TTC549 (cell line): ENCODE results near the gene GRB7.
"Not testable (repeated sequence)": the region's sequence is repeated elsewhere in the genome, so short reads cannot be mapped to it uniquely, and the experiment has no call there.

Source experiments
- FAIRE-seq: peaks from 2 replicates; lab custom pipeline; 2012; peaks lifted over from hg19 to GRCh38; lab: Jason Lieb, UNC

The GRB7 gene

DNA sequence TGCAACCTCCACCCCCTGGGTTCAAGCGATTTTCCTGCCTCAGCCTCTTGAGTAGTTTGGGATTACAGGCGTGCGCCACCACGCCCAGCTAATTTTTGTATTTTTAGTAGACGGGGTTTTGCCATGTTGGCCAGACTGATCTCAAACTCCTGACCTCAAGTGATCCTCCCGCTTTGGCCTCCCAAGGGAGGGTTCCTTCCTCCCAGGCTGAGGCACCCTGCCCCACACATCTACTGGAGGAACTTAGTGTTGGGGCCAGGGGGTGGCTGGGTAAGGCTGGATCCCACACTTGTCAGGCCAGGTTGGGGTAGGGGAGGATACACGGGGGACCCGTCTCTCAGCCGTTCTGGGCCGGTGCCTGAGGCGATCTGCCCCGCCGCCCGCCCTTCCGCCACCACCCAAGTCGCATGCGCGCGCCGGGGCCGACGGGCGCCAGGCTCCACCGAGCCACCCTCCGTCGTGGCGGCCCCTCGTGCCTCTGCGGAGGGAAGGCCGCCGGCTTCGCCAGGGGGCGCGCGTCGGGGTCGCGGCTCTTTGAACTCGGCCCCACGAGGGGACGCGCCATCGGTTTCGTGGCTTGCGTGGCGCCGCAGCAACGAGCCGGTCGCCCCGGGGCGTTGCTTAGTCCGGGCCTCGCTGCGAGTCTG lies 15.9 kb downstream of the GRB7 start:
- no peak for FAIRE-seq

DNA sequence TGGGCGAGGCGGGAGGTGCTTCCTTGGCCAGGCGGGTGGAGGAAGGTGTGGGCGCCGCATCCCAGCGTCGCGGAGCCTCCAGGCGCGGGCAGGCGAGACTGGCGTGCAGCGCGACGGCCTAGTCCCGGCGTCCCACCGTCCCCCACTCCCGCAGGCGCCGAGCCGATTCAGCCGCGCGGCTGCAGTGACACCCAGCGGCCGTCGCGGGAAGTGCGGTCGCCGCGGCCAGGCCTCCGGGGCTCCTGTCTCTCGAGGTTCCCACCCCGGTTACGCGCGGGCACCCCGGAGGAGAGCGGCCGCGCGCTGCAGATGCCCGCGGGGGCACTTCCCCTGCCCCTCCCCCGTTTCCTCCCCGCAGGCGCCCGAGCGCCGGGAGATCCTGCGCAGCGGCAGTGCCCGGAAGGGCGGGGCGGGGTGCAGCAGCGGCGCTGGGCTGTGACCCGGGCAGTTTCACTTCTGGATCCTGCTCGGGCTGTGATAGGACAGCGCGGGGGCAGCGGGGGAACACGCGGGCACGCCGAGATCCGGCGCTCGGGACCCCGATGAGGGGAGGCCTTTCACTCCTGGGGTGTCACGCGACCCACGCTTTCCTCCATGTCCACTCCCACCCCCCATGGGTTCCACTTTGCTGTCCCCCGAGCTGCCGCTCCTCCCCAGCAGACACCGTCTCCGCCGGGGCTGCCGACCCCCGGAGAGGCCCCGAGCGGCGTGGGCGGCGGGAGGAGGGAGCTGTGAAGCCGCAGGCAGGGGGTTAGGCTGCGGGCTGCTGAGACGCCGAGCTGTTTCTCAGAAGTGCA lies 16.6 kb downstream of the GRB7 start:
- no peak for FAIRE-seq

DNA sequence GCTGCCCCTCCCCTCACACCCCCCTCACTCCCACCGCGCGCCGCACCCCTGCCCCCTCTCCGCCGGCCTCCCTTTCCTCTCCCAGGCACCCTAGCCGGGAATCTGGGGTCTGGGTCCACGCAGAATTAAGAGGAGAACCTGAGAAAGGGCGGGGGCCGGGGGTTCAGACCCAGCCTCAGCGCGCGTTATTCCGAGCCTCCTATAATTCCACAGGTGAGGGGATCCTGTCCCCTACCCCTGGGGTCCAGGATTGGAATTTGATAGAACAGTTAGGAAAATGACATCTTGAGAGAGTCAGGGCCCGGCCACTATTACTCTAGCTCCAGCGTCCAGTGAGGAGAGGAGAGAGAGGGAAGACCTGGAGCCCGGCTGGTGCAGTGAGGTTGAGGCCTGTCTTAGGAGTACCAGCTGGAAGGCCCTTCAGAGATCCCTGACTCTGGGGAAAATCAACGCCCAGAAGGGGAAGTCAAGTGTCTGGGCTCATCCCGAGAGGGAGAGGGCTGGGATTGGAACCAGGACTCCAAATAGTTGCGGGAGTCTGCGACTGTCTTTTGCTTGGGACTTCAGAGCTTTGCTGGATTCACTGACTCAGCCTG lies 17.3 kb downstream of the GRB7 start:
- no peak for FAIRE-seq

DNA sequence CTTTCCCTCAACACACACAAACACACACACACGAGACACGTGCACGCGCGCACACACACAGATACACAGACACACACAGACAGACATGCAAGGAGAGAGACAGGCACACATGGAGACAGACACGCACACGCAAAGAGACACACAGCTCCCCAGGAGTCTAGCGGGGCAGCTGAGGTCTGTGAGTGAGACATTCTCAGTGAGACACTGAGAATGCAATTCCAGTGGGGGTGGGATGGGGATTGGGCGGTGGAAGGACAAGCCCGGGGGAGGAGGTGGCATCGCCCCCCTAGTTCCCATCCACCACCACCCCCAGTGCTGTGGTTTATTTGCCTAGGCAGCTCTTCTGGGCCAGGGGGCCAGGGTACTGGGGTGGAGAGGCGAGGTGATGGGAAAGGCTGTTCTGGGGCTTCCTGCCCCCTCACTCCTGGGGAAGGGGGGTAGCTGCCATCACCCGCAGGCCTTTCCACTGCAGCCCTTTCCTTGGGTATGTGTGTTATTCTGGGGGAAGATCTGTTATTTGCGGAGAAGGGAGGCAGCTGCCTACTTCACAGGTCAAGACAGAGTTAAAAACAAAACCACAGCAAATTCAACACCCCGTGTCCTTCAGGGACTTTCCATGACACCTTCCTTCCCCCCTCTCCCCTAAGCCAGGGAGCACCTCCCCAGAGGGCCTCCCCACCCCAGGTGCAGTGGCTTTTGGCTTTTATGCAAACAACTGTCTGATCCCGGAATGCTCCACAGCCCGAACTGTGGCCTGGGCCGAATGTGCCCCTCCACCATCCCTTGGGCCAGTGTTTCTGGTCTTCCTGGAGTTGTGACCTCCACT lies 18.0 kb downstream of the GRB7 start:
- FAIRE-seq = no peak

DNA sequence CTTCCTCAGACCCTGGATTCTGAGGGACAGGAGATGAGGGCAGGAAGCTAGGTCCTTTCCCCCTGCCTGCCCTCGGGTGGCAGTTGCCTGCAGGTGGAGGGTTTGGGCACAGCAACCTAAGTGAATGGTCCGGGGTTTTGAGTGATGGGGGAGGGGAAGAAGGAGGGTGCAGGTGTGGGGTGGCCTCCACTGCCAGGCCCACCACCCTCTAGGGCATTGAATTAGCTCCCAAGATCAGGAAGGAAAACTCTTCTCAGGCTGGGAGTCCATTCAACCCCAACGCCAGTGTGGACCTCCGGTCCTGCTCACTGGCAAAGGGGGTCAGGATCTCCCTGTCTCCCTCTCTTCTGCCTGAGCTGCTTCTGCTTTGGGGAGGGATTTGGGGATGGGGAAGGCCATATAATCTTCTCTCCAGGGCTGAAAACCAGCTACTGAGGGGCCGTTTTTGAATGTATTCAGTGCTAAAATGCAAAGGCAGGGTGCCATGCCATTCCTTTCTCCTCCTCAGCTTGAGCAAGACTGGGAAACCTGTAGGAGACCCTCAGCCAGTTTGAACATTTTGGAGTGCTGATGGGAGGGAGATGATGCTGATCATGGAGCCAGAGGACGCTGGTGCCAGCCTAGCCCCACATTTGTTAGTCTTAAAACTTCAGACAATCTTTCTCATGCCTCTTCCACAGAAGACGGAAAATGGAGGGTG lies 18.8 kb downstream of the GRB7 start:
- FAIRE-seq = no peak

DNA sequence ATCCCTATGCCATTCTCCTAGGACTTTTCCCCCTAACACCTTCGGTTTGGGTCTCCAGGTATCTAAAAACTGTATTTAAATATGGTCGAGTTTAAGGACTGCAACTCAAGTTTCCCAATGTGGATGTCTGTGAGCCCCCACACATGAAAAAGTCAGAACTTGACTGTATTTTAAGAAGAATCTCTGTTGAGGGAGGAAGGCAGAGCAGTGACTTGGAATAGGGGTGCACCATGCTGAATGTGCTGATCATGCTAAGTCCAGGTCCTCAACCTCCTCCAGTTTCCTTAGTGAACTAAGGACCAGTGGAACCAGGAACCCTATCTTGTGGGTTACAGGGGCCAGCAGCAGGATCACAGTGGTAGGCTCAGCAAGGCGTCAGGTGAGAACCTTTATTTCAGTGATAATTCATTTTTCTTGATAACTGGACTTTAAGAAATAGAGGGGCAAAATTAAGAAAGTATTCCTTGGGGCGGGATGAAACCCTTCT lies 19.5 kb downstream of the GRB7 start:
- no peak for FAIRE-seq

DNA sequence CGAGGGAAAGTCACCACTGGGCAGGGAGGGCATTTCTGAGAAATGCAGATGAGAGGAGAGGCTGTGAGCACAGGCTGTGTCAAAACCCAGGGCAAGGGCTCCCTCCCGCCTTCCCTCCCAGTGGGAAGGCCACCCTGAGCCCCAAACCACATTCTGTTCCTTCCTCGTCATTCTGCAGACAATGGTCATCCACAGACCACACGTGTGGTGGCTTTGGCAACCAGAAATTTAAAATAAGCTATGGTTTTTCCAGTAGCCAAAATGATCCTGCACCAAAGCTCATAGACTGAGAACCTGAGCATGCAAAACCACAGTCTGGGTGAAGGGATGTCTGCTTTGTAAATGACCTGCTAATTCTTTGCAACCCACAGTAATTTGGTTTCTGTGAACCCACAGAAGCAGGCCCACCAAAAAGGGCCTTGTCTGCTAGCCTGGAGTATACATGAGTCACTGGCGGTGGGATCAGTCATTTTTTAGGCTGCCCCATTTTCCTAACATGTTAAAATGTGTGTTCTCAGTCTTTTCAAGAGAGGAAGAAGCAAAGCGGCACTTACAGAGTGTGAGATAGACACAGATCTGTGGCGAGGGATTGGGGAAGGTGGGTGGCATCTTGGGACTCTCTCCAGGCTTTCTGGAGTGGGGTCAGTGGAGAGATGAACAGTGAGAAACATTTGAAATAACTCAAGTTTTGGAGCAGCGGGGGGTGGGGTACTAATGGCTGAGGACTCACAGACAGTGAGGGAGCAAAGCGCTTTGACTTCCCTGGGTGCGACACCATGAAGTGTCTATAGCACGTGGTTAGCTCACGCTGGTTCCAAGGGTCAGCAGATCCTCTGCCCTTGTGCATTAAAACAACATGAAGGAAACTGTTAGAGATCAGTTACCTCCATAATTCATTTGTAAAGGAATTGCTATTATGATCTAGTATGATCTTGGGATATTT lies 20.5 kb downstream of the GRB7 start:
- FAIRE-seq = no peak

DNA sequence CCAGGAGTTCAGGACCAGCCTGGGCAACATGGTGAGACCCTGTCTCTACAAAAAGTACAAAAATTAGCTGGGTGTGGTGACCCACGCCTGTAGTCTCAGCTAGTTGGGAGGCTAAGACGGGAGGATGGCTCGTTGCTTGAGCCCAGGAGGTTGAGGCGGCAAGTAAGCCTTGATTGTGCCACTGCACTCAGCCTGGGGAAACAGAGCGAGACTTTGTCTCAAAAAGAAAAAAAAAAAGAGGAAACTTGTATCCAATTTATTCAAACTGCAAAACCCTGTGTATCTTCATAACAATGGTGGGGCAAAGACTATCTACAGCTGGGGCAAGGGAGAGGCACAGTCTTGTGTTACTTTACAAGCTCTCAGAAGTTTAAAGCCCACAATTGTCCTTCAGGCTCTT lies 21.5 kb downstream of the GRB7 start:
- no peak for FAIRE-seq

DNA sequence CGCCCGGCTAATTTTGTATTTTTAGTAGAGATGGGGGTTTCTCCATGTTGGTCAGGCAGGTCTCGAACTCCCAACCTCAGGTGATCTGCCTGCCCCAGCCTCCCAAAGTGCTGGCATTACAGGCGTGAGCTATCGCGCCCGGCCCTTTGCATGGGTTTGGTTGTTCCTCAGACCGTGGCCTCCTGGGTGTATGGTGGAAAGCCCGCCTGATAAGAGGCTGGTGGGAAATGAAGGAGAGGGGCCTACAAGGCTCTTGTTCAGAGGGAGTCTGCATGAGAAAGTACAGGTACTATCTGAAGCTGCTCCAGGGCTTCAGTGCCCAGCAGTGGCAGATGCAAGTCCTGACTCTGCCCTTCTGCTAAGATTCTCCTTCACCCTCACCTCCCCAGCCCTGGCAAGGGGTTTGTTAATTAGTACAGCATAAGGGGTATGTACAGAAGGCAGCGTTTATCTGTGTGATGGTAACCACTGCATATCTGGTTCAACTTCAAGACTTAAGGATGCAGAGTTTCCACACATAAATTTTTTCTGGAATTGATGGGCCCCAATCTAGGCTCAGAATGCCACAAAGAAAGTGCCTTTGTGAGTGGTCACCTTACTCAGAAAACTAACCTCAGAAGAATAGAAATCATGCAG lies 24.2 kb downstream of the GRB7 start:
- FAIRE-seq = no peak

DNA sequence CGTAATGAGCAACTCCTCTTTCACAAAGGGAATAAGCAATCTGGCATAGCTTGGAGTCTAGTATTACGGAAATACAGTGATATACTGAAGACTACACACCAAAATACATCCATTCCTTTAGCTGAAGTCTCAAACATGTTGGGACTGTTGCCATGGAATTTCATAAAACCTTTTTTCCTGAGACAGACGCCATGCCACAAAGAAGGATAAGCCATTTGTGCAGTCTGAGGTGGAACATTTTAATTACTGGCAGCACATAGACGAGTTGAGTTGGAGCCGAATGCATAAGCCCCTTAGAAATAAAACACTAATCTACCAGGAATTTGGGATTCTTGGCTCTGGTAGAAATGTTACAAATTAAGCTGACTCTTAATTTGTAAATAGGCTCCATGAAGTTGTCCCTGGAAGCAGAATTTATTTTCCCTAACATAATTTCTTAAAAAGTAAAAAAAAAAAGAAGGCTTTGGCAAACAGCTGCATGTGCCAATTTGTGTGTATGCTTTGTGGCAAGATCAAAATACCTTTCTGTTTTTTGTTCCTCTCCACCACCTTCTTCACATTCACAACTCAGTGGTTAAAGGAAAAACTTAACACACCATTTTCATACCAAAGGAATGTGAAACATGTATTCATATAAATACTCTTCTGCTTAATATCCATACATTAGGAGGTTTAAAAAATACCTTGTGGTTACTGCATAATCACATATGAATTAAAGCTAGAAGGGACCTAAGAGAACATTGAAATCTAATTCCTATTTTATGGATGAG lies 25.5 kb downstream of the GRB7 start:
- no peak for FAIRE-seq

DNA sequence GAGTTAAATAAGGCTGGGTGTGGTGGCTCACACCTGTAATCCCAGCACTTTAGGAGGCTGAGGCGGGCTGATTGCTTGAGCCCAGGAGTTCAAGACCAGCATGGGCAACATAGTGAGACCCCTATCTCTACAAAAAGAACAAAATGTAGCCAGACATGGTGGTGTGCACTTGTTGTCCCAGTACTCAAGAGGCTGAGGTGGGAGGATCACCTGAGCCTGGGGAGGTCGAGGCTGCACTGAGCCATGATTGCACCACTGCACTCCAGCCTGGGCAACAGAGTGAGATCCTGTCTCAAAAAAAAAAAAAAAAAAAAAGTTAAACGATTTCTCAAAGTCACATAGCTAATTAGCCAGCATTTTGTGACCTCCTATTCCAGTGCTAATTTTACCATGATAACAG lies 26.4 kb downstream of the GRB7 start:
- not testable (repeated sequence) for FAIRE-seq

DNA sequence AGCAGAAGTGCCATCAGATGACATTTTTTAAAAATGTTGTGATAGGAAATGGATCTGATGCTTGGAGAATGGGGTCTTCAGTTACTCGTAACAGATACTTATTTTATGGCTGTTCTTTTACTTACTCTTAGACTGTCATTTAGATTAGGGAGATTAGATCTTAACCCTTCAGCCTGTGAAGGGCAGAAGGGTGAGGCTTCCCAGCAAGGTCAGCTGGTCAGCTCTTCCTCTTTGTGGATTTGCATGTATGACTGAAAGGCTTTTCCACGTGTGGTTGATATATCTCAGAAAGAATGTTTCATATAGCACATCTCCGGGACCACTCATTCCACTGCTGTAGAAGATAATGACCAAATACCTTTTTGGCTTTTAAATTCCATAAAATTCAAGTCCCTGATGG lies 27.4 kb downstream of the GRB7 start:
- no peak for FAIRE-seq

DNA sequence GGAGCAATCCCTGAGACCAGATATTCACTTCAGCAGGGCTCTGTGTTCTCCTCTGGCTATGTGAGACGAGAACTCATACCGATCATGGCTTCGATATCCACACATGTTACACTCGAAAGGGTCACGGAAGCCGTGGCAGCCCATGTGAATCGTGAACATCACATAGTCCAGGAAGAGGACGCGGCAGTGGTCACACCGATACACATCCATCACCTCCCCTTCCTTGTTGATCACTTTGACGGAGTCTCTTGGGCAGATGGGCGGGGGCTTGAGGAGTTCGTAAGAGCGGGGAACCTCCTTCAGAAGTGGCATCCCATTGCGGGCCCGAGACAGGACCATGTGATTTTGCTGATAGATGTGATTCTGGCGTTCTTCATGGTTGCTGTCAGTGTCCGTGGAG lies 28.0 kb downstream of the GRB7 start:
- no peak for FAIRE-seq

DNA sequence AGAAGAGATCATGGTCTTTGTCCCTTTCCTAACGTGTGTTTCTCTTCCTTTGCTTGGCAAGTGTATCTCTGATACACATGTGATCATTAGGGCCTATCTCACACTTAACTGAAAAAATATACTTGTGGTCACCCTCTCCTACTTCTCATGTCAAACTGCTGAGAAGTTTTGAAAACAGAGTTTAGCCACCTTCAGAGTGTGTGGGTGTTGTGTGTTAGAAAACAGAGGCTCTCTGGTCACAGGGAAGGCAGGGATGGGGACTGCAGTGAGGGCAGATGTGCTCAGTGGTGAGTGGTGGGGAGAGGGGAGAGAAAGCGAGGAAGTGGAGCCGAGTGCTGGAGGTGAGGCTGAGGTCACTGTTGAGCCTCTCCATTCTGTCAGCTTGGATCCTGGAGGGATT lies 29.4 kb downstream of the GRB7 start:
- FAIRE-seq = no peak

DNA sequence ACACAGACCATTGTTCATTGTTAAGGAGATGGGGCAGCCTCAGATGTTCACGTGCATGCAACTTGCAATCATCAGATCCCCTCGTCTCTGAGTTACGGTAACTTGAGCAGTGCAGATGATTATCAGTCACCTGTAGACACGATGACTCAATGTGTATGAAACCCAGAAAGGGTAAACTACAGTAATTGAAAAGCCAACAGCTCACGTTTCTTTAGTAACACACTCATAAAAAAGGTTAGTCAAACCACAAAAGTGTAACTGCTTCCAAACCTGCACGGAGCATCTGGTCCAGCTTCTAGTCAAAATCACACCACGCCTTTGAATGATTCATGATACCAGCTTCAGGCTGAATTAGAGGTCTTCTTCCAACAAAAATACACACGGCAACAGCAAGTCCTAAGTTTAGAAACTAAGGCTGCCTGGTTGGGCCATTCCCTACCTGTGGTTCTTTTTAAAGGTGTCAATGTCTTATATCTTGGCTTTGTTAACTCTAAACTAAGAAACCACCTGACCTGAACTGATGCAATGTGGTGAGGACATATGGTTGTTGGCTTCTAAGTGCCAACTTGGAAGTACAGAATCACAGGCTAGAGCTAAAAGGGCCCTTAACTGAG lies 32.3 kb downstream of the GRB7 start:
- FAIRE-seq = no peak

DNA sequence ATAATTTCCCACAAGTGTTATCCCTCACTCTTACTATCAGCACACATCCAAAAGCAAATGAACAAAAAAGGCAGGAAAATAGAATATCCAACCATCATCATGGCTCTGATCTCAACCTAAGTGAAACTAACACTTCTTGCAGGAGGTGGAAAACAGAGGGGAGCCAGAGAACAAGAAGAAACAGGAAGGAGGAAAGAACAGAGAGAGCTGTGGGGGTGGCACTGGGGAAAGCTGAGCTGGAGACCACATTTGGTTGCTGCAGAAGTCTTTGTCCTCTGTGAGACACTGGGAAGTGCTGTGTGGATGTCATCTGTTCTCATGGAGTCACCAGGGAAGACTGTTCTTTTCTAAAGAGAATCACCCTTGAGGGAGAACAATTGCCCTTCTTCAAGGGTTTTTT lies 34.7 kb downstream of the GRB7 start:
- no peak for FAIRE-seq

DNA sequence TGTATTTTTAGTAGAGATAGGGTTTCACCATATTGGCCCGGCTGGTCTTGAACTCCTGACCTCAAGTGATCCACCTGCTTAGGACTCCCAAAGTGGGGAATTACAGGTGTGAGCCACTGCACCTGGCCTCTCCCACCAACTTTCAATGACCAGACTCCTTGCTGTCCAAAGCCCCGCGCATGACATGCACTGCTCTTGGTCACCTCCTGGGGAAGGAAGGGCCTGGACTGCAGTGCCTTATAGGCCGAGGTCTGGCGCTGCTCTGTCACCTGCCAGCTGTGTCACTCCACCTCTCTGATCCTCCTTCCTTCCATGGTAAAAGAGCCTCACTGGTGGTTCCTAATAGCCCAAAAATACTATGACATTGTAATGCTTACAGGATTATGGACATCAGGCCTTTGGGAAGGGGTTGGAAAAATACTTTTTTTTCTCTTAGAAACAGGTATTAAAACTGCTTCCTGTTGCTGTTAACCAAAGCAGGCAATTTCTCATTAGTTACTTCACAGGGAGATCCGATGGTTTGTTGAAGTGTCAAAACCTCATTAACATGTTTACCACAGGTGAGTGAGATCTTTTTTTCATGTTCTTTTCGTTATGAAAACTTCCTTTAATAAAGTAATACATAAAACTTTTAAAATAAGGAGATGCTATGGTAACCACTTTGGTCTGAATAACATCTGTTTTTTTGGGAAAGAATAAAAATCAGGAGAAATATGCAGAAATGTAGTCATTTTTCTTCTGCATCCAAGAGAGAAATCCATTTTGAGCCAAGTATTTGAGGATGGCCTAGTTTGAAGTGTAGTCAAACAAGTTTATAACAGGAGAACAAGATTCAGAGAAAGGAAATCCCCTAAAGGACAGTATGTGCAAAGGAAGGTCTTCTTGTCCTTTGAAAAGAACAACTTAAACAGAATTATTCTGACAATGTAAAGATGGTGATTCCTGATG lies 35.5 kb downstream of the GRB7 start:
- FAIRE-seq = no peak

DNA sequence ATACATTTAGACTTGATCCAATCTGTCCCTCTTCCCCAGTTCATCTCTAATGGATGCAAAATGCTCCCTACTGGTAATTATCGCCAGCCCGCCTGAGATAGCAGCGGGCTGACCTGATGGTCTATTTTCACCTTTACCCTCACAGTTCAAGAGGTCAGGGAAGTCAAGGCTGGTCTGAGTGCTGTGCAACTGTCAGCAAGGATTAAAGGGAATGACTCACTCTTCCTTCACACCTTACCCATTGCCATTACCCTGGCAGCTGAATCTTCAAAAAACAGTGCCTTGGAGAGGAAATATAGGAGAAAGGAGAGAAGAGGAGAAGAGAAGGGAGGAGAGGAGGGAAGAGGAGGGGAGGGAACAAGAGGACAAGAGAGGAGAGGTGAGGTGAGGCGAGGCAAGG lies 36.3 kb downstream of the GRB7 start:
- no peak for FAIRE-seq
